Measurements from ENCODE around the gene ACTR1A.

DNA sequence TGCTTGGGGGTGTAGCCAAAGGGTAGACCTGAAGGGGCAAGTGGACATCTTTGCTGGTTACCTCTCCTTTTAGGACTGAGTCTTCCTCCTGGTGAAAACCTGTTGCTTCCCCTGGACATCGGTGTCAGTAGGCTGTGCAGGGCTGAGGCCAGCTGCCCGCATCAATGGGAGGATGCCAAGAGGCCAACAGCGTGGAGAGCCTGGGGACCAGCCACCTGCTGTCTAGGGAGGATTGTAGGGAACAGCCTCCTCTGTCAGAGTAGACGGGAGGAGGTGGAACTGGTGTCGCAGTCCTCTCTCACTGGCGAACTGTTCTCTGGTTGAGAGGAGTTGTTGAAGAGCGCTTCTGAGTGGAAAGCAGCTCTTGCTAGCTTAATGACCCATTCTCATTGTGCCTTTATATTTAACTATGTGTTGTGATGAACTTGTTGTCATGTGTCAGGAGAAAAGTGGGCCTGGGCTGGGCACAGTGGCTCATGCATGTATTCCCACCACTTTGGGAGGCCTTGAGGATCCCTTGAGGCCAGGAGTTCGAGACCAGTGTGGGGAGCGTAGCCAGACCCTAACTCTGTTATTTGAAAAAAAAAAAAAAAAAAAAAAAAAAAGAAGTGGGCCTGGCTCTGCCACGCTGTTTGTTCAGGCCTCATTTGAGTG lies 3.1 kb upstream of the ACTR1A start:
- TF ChIP-seq CTCF (IDR thresholded peaks at IDR 0.05; ENCODE audit: insufficient read depth, low read length, poor library complexity, severe bottlenecking) (no peak), EZH2phosphoT487 (conservative IDR thresholded peaks at IDR 0.05; ENCODE audit: low read length) (no peak)
